Left renal pelvis (tissue), 4 donors: Measurements from ENCODE around the gene PAX2. TPM values are rescaled to one million over a fixed set of nuclear protein-coding genes. Genes with fewer than 3 reads are reported as not detected.

Experiments used
- DNase-seq, 4 donors: peaks; one replicate each; pipeline ENCODE4 v3.0.0-alpha.2; 2013; ENCODE audit warnings: low read depth in 4 of 4, low spot score in 3 of 4
- polyA plus RNA-seq, 4 donors: library from polyadenylated mRNA; unstranded; fragments of 120-200 nt; gene quantifications; one replicate each; pipeline ENCODE4 v1.2.1, GENCODE V29; 2013; ENCODE audit not compliant: insufficient read length in 4 of 4

Gene PAX2
- polyA plus RNA-seq, 4 donors = 20.2 to 237 (median 161) TPM

- no peak for DNase-seq
Observed at GRCh38 chr10:100749309-100750217, 4.2 kb downstream of the PAX2 start.

GRCh38 chr10:100750291-100751210 lies 5.2 kb downstream of the PAX2 start:
- no peak for DNase-seq

- no peak for DNase-seq
Observed at GRCh38 chr10:100751211-100751933, 6.0 kb downstream of the PAX2 start.

GRCh38 chr10:100755821-100756220 lies 10.4 kb downstream of the PAX2 start:
- no peak for DNase-seq

GRCh38 chr10:100759331-100759730 lies 13.9 kb downstream of the PAX2 start:
- DNase-seq = no peak

GRCh38 chr10:100760726-100761125 lies 15.3 kb downstream of the PAX2 start:
- no peak for DNase-seq

- no peak for DNase-seq
Observed at GRCh38 chr10:100761191-100761590, 15.8 kb downstream of the PAX2 start.

- DNase-seq = no peak
Observed at GRCh38 chr10:100763043-100763747, 17.8 kb downstream of the PAX2 start.

GRCh38 chr10:100766693-100767421 lies 21.5 kb downstream of the PAX2 start:
- DNase-seq = no peak

GRCh38 chr10:100767422-100767775 lies 22.0 kb downstream of the PAX2 start:
- no peak for DNase-seq

- no peak for DNase-seq
Observed at GRCh38 chr10:100769481-100769880, 24.1 kb downstream of the PAX2 start.

- DNase-seq = no peak
Observed at GRCh38 chr10:100773646-100774045, 28.3 kb downstream of the PAX2 start.

- no peak for DNase-seq
Observed at GRCh38 chr10:100774223-100774622, 28.8 kb downstream of the PAX2 start.

- DNase-seq = no peak
Observed at GRCh38 chr10:100774876-100775275, 29.5 kb downstream of the PAX2 start.

- DNase-seq = no peak
Observed at GRCh38 chr10:100775386-100775785, 30.0 kb downstream of the PAX2 start.

GRCh38 chr10:100775871-100776270 lies 30.5 kb downstream of the PAX2 start:
- DNase-seq = no peak

- DNase-seq = no peak
Observed at GRCh38 chr10:100776671-100777070, 31.3 kb downstream of the PAX2 start.

GRCh38 chr10:100779329-100779728 lies 33.9 kb downstream of the PAX2 start:
- DNase-seq = no peak

GRCh38 chr10:100780324-100780723 lies 34.9 kb downstream of the PAX2 start:
- DNase-seq = no peak
